OCI-LY1 (cell line): ENCODE results near the gene MACROD2.

Experiments
- H2AFZ ChIP-seq: fragments of 200-600 bp; sonication (generic), shearing (Covaris generic); 2 replicates; pipeline ENCODE4 v1.6.0; 2014; ENCODE audit warnings: antibody characterized with exemption, mild to moderate bottlenecking, low read length
- H3F3A ChIP-seq: fragments of 200-600 bp; sonication (generic), shearing (Covaris generic); 2 replicates; pipeline ENCODE4 v1.6.0; 2014; ENCODE audit warnings: mild to moderate bottlenecking, antibody characterized with exemption, low read length, moderate library complexity; ENCODE audit not compliant: insufficient read depth
- H3K27ac ChIP-seq: fragments of 200-600 bp; sonication (generic); 2 replicates; pipeline ENCODE4 v1.5.1; 2014; ENCODE audit warnings: low read length, mixed run types, mild to moderate bottlenecking, low read depth; ENCODE audit not compliant: poor library complexity, severe bottlenecking
- H3K27me3 ChIP-seq: fragments of 200-600 bp; sonication (generic); 2 replicates; pipeline ENCODE4 v1.6.0; 2014; ENCODE audit warnings: antibody characterized with exemption, mild to moderate bottlenecking, low read length, moderate library complexity; ENCODE audit not compliant: insufficient read depth
- H3K36me3 ChIP-seq: fragments of 200-600 bp; sonication (generic); 2 replicates; pipeline ENCODE4 v1.6.1; 2014; ENCODE audit warnings: mild to moderate bottlenecking, antibody characterized with exemption, low read length, moderate library complexity, mixed read lengths; ENCODE audit not compliant: insufficient read depth
- H3K4me1 ChIP-seq: fragments of 200-600 bp; sonication (generic); 2 replicates; pipeline ENCODE4 v1.5.1; 2014; ENCODE audit warnings: mild to moderate bottlenecking, low read length, moderate library complexity; ENCODE audit not compliant: insufficient read depth, severe bottlenecking
- H3K4me2 ChIP-seq: fragments of 200-600 bp; sonication (generic), shearing (Covaris generic); 2 replicates; pipeline ENCODE4 v1.6.1; 2014; ENCODE audit warnings: low read length
- H3K4me3 ChIP-seq: fragments of 200-600 bp; sonication (generic); 2 replicates; pipeline ENCODE4 v1.5.1; 2014; ENCODE audit warnings: low read length, low read depth, mild to moderate bottlenecking, mixed read lengths; ENCODE audit not compliant: poor library complexity, severe bottlenecking
- H3K79me2 ChIP-seq: fragments of 200-600 bp; shearing (Covaris generic); 2 replicates; pipeline ENCODE4 v1.6.1; 2016; ENCODE audit warnings: mixed run types, low read length, mixed read lengths; ENCODE audit not compliant: insufficient read depth
- H3K9ac ChIP-seq: fragments of 200-600 bp; sonication (generic), shearing (Covaris generic); 2 replicates; pipeline ENCODE4 v1.6.1; 2014; ENCODE audit warnings: mild to moderate bottlenecking, low read length, mixed read lengths
- H3K9me2 ChIP-seq: fragments of 200-600 bp; sonication (generic), shearing (Covaris generic); 2 replicates; pipeline ENCODE4 v1.6.1; 2014; ENCODE audit warnings: low read depth, mild to moderate bottlenecking, low read length, mixed read lengths
- H3K9me3 ChIP-seq: fragments of 200-600 bp; shearing (Covaris generic); 2 replicates; pipeline ENCODE4 v1.6.1; 2014; ENCODE audit warnings: low read length, mixed read lengths
- H4K20me1 ChIP-seq: fragments of 200-600 bp; sonication (generic), shearing (Covaris generic); 2 replicates; pipeline ENCODE4 v1.6.0; 2016; ENCODE audit warnings: mild to moderate bottlenecking, low read length; ENCODE audit not compliant: insufficient read depth
- CTCF ChIP-seq: fragments of 200-600 bp; sonication (generic), shearing (Covaris generic); IDR thresholded peaks from 2 replicates; pipeline ENCODE4 v1.5.1; 2017; ENCODE audit warnings: mild to moderate bottlenecking, antibody characterized with exemption, low read length, moderate library complexity, mixed read lengths
- EZH2 ChIP-seq: fragments of 200-600 bp; sonication (generic), shearing (Covaris generic); IDR thresholded peaks from 2 replicates; pipeline ENCODE4 v1.8.0; 2017; ENCODE audit warnings: borderline replicate concordance, mixed run types, mild to moderate bottlenecking, antibody characterized with exemption, low read length, moderate library complexity, mixed read lengths

MACROD2 gene

GRCh38 chr20:13960119-13960518 is 35.2 kb upstream of the MACROD2 start:
- no peaks in the 10 kb centered on the region for H3K36me3 ChIP-seq

GRCh38 chr20:13960525-13960924 is 34.8 kb upstream of the MACROD2 start:
- Histone ChIP-seq H3K4me2 (no peak overlapping the region), H3K9me2 (no peaks in the 10 kb centered on the region), H3F3A (no peaks in the 10 kb centered on the region), H3K36me3 (no peaks in the 10 kb centered on the region), H3K27ac (no peak overlapping the region), H3K4me3 (no peak overlapping the region), H3K9me3 (no peaks in the 10 kb centered on the region), H2AFZ (no peak overlapping the region), H3K4me1 (no peaks in the 10 kb centered on the region), H3K9ac (no peak overlapping the region), H3K27me3 (no peaks in the 10 kb centered on the region), H3K79me2 (no peaks in the 10 kb centered on the region), H4K20me1 (no peaks in the 10 kb centered on the region)
- TF ChIP-seq EZH2: no peak

More at GRCh38 chr20:13960119-13960518, 35.2 kb upstream of the MACROD2 start:
- no peaks in the 10 kb centered on the region for H3K79me2 ChIP-seq
- H3K9me3 ChIP-seq: no peaks in the 10 kb centered on the region
- no peaks in the 10 kb centered on the region for H3K9me2 ChIP-seq
- no peaks in the 10 kb centered on the region for H3F3A ChIP-seq
- no peak overlapping the region for H3K27ac ChIP-seq
- H3K9ac ChIP-seq: no peak overlapping the region
- H3K4me3 ChIP-seq: no peak overlapping the region
- no peak overlapping the region for H3K4me2 ChIP-seq
- H3K27me3 ChIP-seq: no peaks in the 10 kb centered on the region
- H2AFZ ChIP-seq: no peak overlapping the region
- no peak for TF ChIP-seq EZH2
- no peak for TF ChIP-seq CTCF
- no peaks in the 10 kb centered on the region for H4K20me1 ChIP-seq
- no peaks in the 10 kb centered on the region for H3K4me1 ChIP-seq

GRCh38 chr20:13984211-13984610 is 11.1 kb upstream of the MACROD2 start:
- Histone ChIP-seq H3K9me2 (no peaks in the 10 kb centered on the region), H3K36me3 (no peaks in the 10 kb centered on the region), H3K4me1 (no peaks in the 10 kb centered on the region), H3K27ac (no peak overlapping the region), H3K79me2 (no peaks in the 10 kb centered on the region), H4K20me1 (no peaks in the 10 kb centered on the region), H3K4me2 (no peak overlapping the region), H3F3A (no peaks in the 10 kb centered on the region), H3K4me3 (no peak overlapping the region), H2AFZ (no peak overlapping the region), H3K9ac (no peak overlapping the region), H3K27me3 (no peaks in the 10 kb centered on the region), H3K9me3 (no peaks in the 10 kb centered on the region)
- TF ChIP-seq CTCF (no peak), EZH2 (no peak)

GRCh38 chr20:13990465-13990864 is 4.9 kb upstream of the MACROD2 start, which contains the start of gene SEL1L2:
Gene SEL1L2 (minus strand): TSS chr20:13990614. CDS start chr20:13990534, 80 bp downstream.
- no peaks in the 10 kb centered on the region for H3K4me1 ChIP-seq
- no peaks in the 10 kb centered on the region for H4K20me1 ChIP-seq
- no peak within 1 kb of the TSS for H3K4me3 ChIP-seq
- no peaks in the 10 kb centered on the region for H3K9me2 ChIP-seq
- no peak within 1 kb of the TSS for H3K27ac ChIP-seq
- TF ChIP-seq CTCF (no peak), EZH2 (no peak)
- H3K4me2 ChIP-seq: no peak within 1 kb of the TSS
- no peaks in the 10 kb centered on the region for H3K27me3 ChIP-seq
- peaks cover 8% of the 10 kb centered on the region; the same call in 1 of the 2 replicates for H3K9me3 ChIP-seq
- no peaks in the 10 kb centered on the region for H3F3A ChIP-seq
- H2AFZ ChIP-seq: no peak within 1 kb of the TSS
- no peaks in the 10 kb centered on the region for H3K79me2 ChIP-seq
- no peak within 1 kb of the TSS for H3K9ac ChIP-seq
- H3K36me3 ChIP-seq: no peaks in the 10 kb centered on the region
